HG02763 (cell line): ENCODE results near the gene SLC25A4.
A peak's percentile ranks its signal among the peaks of the same experiment; 100 is the strongest.

Source experiments
- ATAC-seq: cut with Tn5 transposase; IDR thresholded peaks from one replicate; pipeline ENCODE4 v1.9.1; 2021; ENCODE audit warnings: mild to moderate bottlenecking, moderate library complexity; ENCODE audit not compliant: unreplicated experiment

The SLC25A4 gene

DNA sequence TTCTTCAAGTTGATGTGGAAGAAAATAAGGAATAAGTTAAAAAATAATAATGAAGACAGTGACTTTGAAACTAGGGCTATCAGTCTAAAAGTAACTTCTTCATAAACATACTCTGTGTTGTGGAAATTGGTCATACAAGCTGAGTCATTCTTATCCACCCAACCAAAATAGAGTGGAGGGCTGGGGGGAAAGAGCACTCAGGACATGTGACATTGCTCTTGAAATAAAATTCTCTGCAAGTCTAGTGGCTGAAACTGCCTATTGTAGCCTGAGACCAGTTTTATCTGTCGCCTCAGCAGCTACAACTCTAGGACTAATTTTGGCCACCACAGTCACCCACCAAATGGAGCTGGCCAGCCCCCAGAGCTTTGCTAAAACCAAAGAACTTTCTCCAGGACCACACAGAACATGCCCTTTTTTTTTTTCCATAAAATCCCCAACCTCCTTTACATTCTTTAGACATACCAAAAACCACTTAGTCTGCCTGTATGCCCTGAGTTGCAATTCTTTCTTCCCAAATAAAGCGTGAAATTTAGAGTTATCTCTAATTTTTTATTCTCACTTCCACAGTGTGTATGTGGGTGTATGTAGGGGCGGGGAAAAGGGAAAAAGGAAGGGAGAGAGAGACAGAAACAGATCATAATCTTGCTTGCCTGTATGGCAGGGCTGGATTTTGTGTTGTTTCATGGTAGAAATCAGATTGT is 23.0 kb upstream of the SLC25A4 start:
- ATAC-seq = no peak

GRCh38 chr4:185120631-185120946 is 22.5 kb upstream of the SLC25A4 start:
- ATAC-seq = no peak

DNA sequence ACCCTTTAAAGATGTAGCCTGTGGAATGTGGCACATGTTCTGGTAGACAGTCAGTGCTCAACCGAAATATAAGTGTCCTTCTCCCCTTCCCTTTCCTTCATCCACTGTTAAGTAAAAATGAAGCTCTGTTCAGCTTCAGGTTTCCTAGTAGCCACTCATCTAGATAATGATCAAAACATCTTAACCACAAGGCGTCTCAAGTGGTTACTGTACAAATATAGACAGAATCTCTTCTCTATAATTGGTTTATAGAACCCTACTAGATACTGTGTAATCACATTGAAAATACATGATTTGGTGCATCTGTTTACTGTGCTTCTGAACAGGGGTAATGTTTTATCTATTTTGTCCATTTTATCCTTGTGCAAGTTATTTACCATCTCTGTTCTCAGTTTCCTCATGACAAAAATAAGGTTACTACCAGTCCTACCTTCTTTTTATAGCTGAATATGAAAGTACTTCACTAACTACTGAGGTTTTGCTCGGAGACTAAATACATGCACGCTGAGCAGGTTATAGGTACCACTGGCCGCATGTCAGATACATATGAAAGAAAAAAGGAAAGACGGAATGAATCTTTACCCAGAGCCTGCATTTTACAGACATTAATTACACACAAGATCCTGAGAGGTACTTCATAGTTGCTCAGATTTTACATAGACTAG is 20.3 kb upstream of the SLC25A4 start:
- ATAC-seq = peak; percentile 62

- ATAC-seq = no peak
These were observed 19.1 kb upstream of the SLC25A4 start for GRCh38 chr4:185124006-185124405.

DNA sequence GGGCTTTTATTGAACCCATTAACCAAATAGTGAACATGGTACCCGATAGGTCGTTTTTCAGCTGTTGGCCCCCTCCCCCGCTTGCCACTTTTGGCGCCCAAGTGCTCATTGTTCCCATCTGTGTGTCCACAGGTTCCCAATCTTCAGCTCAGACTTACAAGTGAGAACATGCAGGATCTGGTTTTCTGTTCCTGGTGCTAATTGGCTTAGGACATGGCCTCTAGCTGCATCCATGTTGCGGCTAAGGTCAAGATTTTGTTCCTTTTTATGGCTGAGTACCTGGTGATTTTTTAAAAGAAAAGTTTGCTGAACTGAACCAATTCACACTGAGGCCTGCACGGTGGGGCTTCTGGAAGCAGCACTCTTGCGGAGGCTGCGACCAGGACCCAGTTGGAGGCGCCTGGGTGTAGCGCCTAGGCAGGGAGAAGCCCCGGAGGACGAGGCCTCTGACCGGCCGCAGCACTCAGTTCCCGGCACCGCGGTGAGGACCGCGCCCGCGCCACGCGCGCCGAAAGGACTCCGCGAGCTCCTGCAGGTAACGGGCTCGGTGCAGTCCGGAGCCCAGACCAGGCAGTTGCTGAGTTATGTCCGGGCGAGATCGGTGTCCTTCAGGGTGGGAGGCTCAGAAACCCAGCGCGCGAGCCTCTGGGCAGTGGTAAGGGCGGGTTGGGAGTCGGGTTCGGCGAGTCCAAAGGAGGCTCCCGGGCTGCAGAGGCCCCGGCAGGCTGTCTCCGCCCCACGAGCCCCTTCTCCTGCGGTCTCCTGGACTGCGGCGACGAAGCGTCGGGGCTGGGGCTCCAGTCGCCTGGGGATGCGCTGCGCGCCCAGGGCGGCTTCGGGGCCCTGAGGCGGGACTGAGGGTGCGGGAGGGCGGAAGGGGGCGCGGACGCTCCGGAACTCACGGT is 15.8 kb upstream of the SLC25A4 start:
- no peak for ATAC-seq

- peak; percentile 52 for ATAC-seq
These were observed 14.6 kb upstream of the SLC25A4 start for GRCh38 chr4:185128272-185129119.

- no peak for ATAC-seq
These were observed 8.7 kb upstream of the SLC25A4 start for GRCh38 chr4:185134307-185134869.

- ATAC-seq = no peak
These were observed 5.7 kb upstream of the SLC25A4 start for GRCh38 chr4:185137233-185137925.

- no peak for ATAC-seq
These were observed 4.9 kb upstream of the SLC25A4 start for GRCh38 chr4:185138161-185138560.

- no peak for ATAC-seq
These were observed 3.3 kb upstream of the SLC25A4 start for GRCh38 chr4:185139736-185140135.

DNA sequence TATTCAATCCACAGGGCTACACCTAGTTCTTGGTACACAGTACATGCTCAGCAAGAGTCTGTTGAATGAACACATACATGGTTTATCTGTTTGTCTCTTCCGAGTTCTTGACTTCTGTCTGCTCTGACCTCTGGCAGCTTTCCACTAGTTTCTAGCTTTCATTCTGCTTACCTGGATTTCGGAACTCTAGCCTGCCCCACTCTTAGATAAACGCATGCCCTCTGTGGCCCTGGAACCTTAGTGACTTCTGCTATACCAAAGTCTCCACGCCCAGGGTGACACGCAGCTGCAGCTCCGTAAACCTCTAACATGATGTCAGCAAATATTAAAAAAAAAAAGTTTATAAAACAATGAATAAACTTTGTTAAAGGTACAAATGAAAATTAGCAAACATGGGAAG is 1.3 kb upstream of the SLC25A4 start:
- ATAC-seq = no peak

DNA sequence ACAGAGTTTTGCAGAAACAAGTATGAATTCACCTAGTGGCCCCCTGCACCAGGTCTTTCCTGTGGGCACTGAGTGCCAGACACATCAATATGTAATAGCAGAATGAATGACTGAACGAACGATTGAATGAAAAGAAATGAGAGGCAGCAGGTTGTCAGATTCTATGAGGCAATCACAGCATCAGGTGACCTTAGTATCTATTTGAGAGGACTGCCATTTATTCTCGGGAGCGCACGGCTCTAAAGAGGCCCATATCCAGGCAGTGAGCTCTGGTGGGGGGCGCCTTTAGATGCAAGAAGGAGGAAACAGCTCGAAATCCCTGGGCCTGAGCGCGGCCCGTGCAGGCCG is 528 bp upstream of the SLC25A4 start:
- ATAC-seq = no peak

DNA sequence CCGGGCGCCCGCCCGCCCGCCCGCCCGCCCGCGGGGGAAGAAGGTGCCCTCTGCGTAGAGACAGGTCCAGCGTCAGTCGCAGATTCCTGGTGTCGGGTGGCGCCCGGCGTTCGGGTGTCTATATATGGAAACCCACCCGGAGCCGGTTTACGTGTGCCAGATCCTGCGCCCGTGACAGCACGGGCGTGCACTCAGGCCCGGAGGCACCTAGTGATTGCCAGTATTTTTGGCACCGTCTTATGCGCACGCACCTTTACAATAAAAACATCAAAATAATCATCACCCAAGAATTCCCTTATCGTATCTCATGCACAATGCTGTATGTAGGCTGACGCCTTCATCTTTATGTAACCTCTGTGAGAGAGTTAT is 519 bp downstream of the SLC25A4 start:
- ATAC-seq = peak; percentile 15

DNA sequence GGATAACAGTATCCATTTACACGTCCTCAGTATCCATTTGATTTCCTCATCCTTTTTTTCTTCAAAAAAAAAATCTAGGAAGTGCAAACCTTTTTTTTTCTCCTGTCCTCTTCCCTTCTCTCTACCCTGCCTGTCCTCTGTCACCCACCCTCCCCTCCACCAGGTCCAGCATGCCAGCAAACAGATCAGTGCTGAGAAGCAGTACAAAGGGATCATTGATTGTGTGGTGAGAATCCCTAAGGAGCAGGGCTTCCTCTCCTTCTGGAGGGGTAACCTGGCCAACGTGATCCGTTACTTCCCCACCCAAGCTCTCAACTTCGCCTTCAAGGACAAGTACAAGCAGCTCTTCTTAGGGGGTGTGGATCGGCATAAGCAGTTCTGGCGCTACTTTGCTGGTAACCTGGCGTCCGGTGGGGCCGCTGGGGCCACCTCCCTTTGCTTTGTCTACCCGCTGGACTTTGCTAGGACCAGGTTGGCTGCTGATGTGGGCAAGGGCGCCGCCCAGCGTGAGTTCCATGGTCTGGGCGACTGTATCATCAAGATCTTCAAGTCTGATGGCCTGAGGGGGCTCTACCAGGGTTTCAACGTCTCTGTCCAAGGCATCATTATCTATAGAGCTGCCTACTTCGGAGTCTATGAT is 1.7 kb downstream of the SLC25A4 start:
- ATAC-seq = no peak

DNA sequence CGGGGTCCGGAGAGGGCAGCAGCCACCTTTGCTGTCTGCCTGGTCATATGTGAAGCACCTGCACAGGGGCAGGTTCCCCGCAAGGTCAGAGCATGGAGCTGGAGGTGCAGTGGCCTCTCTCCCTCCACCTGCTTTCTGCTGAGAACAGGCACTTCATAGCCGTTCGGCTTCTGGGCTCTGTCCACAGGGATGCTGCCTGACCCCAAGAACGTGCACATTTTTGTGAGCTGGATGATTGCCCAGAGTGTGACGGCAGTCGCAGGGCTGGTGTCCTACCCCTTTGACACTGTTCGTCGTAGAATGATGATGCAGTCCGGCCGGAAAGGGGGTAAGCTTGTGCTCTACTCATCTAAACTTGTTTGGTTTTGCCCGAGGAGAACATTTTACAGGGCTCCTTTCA is 2.5 kb downstream of the SLC25A4 start:
- no peak for ATAC-seq

- ATAC-seq = no peak
These were observed 6.3 kb downstream of the SLC25A4 start for GRCh38 chr4:185149392-185149791.

GRCh38 chr4:185151296-185151695 is 8.2 kb downstream of the SLC25A4 start:
- ATAC-seq = no peak

- peak; percentile 85 for ATAC-seq
These were observed 22.6 kb downstream of the SLC25A4 start for GRCh38 chr4:185165605-185166063.

GRCh38 chr4:185167234-185167633 is 24.2 kb downstream of the SLC25A4 start:
- no peak for ATAC-seq
